Activated CD4-positive, alpha-beta T cell treated with anti-CD3 and anti-CD28 coated beads, Interleukin-2, amount 10 ng/mL, durations not matched to agents 7 days and 5 days (primary cell): ENCODE data around the gene WNT3. TPM values are rescaled to one million over a fixed set of nuclear protein-coding genes. Genes with fewer than 3 reads are reported as not detected.

Experiments
- CTCF ChIA-PET: fragments of 350-600 bp; sonication (Branson Sonifier 250); formaldehyde crosslinking; loops from one replicate; lab custom pipeline; 2021; ENCODE audit warnings: antibody characterized with exemption; lab: Charles Lee
- POLR2A ChIA-PET: fragments of 350-600 bp; sonication (Branson Sonifier 250); formaldehyde crosslinking; loops from one replicate; lab custom pipeline; 2021; ENCODE audit warnings: antibody characterized with exemption; lab: Charles Lee
- DNase-seq: peaks from one replicate; pipeline ENCODE4 v3.0.0-alpha.2; 2020
- H3K27ac Mint-ChIP-seq: one replicate; pipeline ENCODE4 v1.8.0; 2021; ENCODE audit warnings: mild to moderate bottlenecking, moderate library complexity, mixed read lengths
- H3K27me3 Mint-ChIP-seq: one replicate; pipeline ENCODE4 v1.8.0; 2021; ENCODE audit warnings: mixed read lengths
- H3K36me3 Mint-ChIP-seq: one replicate; pipeline ENCODE4 v1.8.0; 2021; ENCODE audit warnings: low read depth, mixed read lengths
- H3K4me1 Mint-ChIP-seq: one replicate; pipeline ENCODE4 v1.8.0; 2021; ENCODE audit warnings: mixed read lengths
- H3K4me3 Mint-ChIP-seq: one replicate; pipeline ENCODE4 v1.8.0; 2021; ENCODE audit warnings: mild to moderate bottlenecking, moderate library complexity, mixed read lengths
- H3K9me3 Mint-ChIP-seq: one replicate; pipeline ENCODE4 v1.8.0; 2021; ENCODE audit warnings: mixed read lengths
- total RNA-seq, 2 experiments: library from RNA; stranded (reverse); gene quantifications; one replicate each; pipeline ENCODE4 v1.2.3, GENCODE V29; 2021

The WNT3 gene
- total RNA-seq, 2 experiments from 2014 or later = not detected

DNA sequence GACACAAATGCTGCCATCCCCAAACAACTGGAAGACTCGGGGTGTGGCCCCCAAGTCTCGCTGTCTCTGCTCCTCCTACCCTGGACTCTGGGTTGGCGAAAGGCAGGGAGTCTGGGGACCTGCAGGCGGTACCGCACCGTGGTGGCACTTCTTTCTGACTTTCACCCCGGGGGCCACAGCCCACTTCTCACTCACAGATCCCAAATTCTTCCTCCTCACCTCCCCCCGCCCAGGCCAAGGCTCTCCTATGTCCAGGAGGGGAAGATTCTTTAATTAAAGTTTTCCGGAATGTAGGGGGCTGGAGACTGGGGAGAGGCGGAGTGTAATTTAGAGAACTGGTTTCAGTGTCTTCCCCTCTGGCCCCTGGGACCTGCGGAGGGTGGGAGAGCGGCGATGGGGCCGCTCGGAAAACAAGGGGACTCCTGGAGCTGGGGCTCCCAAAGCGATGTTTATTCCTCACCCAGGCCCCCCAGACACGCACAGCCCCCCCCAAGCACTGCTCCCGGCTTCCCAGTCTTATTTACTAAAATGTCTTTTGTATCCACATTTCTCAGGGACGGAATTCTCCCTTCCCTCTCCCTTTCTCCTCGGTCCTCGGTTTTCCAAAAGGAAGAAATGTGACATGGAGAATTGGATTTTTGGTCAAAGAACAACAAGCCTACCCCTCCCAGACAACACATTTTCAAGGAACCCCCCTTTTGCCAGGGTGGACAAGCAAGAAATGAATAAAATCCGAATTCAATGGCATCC lies 1.2 kb downstream of the WNT3 start:
- ChIA-PET CTCF (no interaction called here), POLR2A (no interaction called here)
- peaks cover 84% of the 10 kb centered on the region for H3K27me3 Mint-ChIP-seq
- H3K4me3 Mint-ChIP-seq = peak overlapping the region; percentile 26
- no peak overlapping the region for H3K27ac Mint-ChIP-seq
- H3K4me1 Mint-ChIP-seq = peaks cover 16% of the 10 kb centered on the region
- H3K9me3 Mint-ChIP-seq = no peaks in the 10 kb centered on the region
- no peaks in the 10 kb centered on the region for H3K36me3 Mint-ChIP-seq
- no peak for DNase-seq

DNA sequence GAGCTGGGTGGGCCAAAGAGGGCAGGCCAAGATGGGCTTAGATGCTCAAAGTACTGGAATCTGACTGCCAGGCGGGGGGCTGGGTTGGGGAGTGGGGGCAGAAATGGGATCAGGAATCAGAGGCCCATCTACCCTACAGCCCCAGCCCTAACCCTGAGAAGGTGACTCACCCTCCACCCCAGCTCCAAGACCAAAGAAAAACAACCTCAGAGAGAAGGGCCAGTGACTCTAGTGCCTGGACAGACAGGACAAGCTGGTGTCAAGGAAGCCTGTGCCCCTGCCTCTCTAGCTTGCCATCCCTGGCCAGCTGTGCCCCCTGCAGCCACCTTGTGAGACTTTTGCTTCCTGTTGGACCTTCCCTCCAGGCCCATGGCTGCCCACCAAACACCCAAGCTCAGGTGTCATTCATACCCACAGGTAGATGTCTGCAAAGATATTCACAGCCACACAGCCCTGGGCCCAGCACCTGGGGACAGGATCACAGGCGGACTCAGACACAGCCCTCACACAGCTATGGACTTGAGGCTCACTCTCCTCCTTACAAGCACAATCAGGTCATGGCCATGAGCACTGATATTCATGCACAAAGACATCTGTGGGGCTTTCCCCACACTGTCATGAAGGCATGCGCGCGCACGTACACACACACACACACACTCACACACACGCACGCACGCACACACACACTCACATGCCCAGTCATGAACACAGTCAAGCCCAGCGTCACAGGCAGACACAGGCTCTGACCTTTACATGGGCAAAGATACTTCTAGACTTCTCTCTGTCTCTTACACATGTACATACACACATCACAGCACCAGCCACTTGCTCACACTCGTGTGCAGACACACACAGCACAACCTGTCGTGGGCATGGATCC lies 2.8 kb downstream of the WNT3 start:
- Mint-ChIP-seq H3K27me3 (peaks cover 68% of the 10 kb centered on the region), H3K36me3 (no peaks in the 10 kb centered on the region), H3K9me3 (no peaks in the 10 kb centered on the region), H3K4me1 (peaks cover 14% of the 10 kb centered on the region), H3K4me3 (no peak overlapping the region), H3K27ac (no peak overlapping the region)
- POLR2A ChIA-PET = no interaction called here
- no peak for DNase-seq
- CTCF ChIA-PET = interaction anchor here (0.6 to 1.5 kb wide), 4 partner anchors 10 to 467 kb away, joined by 3 to 5 read pairs (median 4); no protein-coding TSS in a partner anchor

DNA sequence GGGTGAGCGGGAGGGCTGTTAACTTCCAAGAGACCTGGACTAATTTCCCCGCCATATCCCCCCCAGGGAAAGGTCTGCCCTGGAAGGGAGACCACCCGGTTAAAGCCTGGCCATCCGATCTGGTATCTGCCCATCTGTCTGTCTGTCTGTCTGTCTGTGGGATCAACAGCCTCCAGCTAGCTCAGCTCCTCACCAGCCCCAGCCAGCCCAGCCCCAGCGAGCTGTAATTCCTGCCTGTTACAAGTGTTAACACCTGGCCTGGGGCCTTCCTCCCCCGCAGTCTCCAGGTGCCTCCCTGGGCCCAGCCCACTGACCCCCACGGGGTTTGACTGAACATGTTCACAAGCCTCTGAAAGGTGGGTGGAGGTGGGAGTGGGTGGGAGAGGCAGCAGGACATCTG lies 4.0 kb downstream of the WNT3 start:
- Mint-ChIP-seq H3K27me3 (peaks cover 57% of the 10 kb centered on the region), H3K4me3 (no peak overlapping the region)

DNA sequence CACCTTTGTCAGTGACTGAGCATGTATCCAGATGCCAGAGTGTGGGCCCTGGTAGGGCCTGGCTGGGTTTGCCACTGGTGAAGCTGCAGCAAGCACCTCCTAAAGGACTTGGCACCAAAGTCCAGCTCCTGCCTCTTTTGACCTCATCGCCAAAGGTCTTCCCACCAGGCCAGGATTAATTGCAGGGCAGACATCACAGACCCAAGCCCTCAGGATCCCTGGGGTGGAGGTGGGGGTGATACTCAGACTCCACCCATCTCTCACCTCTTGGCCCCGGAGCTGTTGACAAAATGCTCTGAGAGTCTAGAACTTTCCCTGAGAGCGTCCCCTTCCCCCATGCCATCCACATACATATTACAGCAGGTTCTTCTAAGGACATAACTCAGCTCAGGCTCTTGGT lies 4.6 kb downstream of the WNT3 start:
- CTCF ChIA-PET = no interaction called here
- POLR2A ChIA-PET = no interaction called here
- DNase-seq = no peak
- no peak overlapping the region for H3K4me3 Mint-ChIP-seq
- H3K4me1 Mint-ChIP-seq = peaks cover 9% of the 10 kb centered on the region
- peaks cover 53% of the 10 kb centered on the region for H3K27me3 Mint-ChIP-seq
- H3K36me3 Mint-ChIP-seq = no peaks in the 10 kb centered on the region
- H3K27ac Mint-ChIP-seq = no peak overlapping the region
- H3K9me3 Mint-ChIP-seq = no peaks in the 10 kb centered on the region

More for the DNA sequence above, 4.0 kb downstream of the WNT3 start:
- peaks cover 11% of the 10 kb centered on the region for H3K4me1 Mint-ChIP-seq
- ChIA-PET POLR2A (no interaction called here), CTCF (interaction anchor here (1.5 kb wide), 2 partner anchors 14 to 16 kb away, joined by 4 to 5 read pairs; no protein-coding TSS in a partner anchor)
- DNase-seq = no peak
- no peaks in the 10 kb centered on the region for H3K9me3 Mint-ChIP-seq
- no peak overlapping the region for H3K27ac Mint-ChIP-seq
- H3K36me3 Mint-ChIP-seq = no peaks in the 10 kb centered on the region

- H3K36me3 Mint-ChIP-seq = no peaks in the 10 kb centered on the region
- ChIA-PET CTCF (interaction anchor here (1.2 kb wide), 1 partner anchor 29 kb away, joined by 4 read pairs; no protein-coding TSS in a partner anchor), POLR2A (no interaction called here)
- no peak overlapping the region for H3K4me3 Mint-ChIP-seq
- no peak for DNase-seq
- H3K9me3 Mint-ChIP-seq = no peaks in the 10 kb centered on the region
- H3K27me3 Mint-ChIP-seq = peaks cover 46% of the 10 kb centered on the region
- no peak overlapping the region for H3K27ac Mint-ChIP-seq
- H3K4me1 Mint-ChIP-seq = peaks cover 3% of the 10 kb centered on the region
These were observed 5.7 kb downstream of the WNT3 start for GRCh38 chr17:46812624-46813318.

GRCh38 chr17:46811978-46812583 lies 6.4 kb downstream of the WNT3 start:
- no peaks in the 10 kb centered on the region for H3K36me3 Mint-ChIP-seq
- CTCF ChIA-PET = interaction anchor here (1.2 kb wide), 1 partner anchor 30 kb away, joined by 4 read pairs; no protein-coding TSS in a partner anchor
- POLR2A ChIA-PET = no interaction called here
- H3K9me3 Mint-ChIP-seq = no peaks in the 10 kb centered on the region
- no peak overlapping the region for H3K27ac Mint-ChIP-seq
- no peak for DNase-seq
- H3K27me3 Mint-ChIP-seq = peaks cover 39% of the 10 kb centered on the region
- no peaks in the 10 kb centered on the region for H3K4me1 Mint-ChIP-seq
- H3K4me3 Mint-ChIP-seq = no peak overlapping the region

DNA sequence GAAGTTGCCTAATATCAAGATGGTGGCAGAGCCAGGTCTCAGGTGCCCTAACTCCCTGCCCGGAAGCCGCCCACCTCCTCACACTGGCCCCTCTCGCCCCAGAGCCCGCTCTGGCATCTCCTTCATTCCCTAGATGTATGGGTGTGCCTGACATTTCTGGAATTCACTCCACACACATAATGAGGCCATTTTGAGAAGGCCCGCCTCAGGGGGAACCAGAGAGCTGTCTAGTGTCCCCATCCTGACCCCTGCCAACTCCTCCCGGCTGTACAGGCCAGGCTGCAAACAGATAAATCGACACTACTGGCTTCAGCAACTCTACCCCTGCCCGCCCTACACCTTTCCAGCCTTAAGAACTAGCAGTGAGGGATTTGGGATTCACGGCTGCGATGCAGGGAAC lies 7.7 kb downstream of the WNT3 start:
- no peak overlapping the region for H3K27ac Mint-ChIP-seq
- no peak for DNase-seq
- ChIA-PET CTCF (no interaction called here), POLR2A (no interaction called here)
- peaks cover 26% of the 10 kb centered on the region for H3K27me3 Mint-ChIP-seq
- H3K4me1 Mint-ChIP-seq = no peaks in the 10 kb centered on the region
- no peaks in the 10 kb centered on the region for H3K36me3 Mint-ChIP-seq
- H3K9me3 Mint-ChIP-seq = no peaks in the 10 kb centered on the region
- H3K4me3 Mint-ChIP-seq = no peak overlapping the region

DNA sequence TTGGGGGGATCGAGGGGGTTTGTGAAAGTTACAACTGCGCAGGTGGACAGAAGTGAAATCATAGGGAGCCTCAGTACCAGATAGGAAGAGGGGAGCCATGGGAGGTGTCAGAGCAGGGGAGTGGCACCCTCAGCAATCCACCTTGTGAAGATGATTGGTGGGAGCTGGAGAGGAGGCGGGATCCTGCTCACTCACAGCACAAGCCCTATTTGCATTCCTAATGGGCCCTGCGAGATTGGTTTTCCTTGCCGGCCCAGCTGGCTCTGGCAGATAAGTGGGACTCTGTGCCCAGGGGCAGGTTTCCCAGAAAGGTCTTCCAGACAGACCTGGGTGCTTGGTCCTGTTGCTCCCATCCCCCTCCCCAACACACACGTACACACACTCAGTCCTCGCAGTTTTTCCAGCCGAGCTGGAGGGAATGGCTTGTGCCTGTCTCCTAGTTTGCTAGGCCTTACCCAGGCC lies 9.4 kb downstream of the WNT3 start:
- no peak for DNase-seq
- H3K4me1 Mint-ChIP-seq = no peaks in the 10 kb centered on the region
- H3K9me3 Mint-ChIP-seq = peaks cover 2% of the 10 kb centered on the region
- no peaks in the 10 kb centered on the region for H3K36me3 Mint-ChIP-seq
- ChIA-PET POLR2A (no interaction called here), CTCF (no interaction called here)
- H3K27me3 Mint-ChIP-seq = peaks cover 19% of the 10 kb centered on the region
- H3K4me3 Mint-ChIP-seq = no peak overlapping the region
- H3K27ac Mint-ChIP-seq = no peak overlapping the region

- peaks cover 2% of the 10 kb centered on the region for H3K9me3 Mint-ChIP-seq
- ChIA-PET CTCF (interaction anchor here (0.6 to 1.2 kb wide), 2 partner anchors 9 to 30 kb away, joined by 3 read pairs; no protein-coding TSS in a partner anchor), POLR2A (no interaction called here)
- peaks cover 2% of the 10 kb centered on the region for H3K27me3 Mint-ChIP-seq
- no peak for DNase-seq
- no peaks in the 10 kb centered on the region for H3K4me1 Mint-ChIP-seq
- H3K4me3 Mint-ChIP-seq = no peak overlapping the region
- H3K36me3 Mint-ChIP-seq = no peaks in the 10 kb centered on the region
- no peak overlapping the region for H3K27ac Mint-ChIP-seq
These were observed 12.7 kb downstream of the WNT3 start for GRCh38 chr17:46805771-46806170.

- POLR2A ChIA-PET = no interaction called here
- Mint-ChIP-seq H3K9me3 (peaks cover 2% of the 10 kb centered on the region), H3K4me1 (no peaks in the 10 kb centered on the region), H3K36me3 (no peaks in the 10 kb centered on the region), H3K27me3 (peaks cover 2% of the 10 kb centered on the region), H3K4me3 (no peak overlapping the region), H3K27ac (no peak overlapping the region)
- no peak for DNase-seq
- CTCF ChIA-PET = no interaction called here
These were observed 14.9 kb downstream of the WNT3 start for GRCh38 chr17:46803544-46803943.

DNA sequence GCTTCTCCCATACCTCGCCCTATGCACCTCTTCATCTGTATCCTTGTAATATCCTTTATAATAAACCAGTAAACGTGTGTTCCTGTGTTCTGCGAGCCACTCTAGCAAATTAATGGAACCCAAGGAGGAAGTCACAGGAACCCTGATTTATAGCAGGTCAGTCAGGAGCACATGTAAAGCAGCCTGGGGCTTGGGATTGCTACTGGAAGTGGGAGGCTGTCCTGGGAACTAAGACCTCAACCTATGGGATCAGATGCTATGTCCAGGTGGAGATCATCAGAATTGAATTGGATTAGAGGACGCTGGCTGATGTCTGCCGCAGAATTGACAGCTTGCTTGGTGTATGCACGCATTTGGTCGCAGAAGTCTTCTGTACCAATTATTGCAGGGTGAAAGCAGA lies 15.7 kb downstream of the WNT3 start:
- CTCF ChIA-PET = no interaction called here
- no peak overlapping the region for H3K27ac Mint-ChIP-seq
- POLR2A ChIA-PET = no interaction called here
- no peak for DNase-seq
- H3K36me3 Mint-ChIP-seq = no peaks in the 10 kb centered on the region
- H3K9me3 Mint-ChIP-seq = peaks cover 2% of the 10 kb centered on the region
- H3K4me1 Mint-ChIP-seq = no peaks in the 10 kb centered on the region
- peaks cover 2% of the 10 kb centered on the region for H3K27me3 Mint-ChIP-seq
- H3K4me3 Mint-ChIP-seq = no peak overlapping the region

DNA sequence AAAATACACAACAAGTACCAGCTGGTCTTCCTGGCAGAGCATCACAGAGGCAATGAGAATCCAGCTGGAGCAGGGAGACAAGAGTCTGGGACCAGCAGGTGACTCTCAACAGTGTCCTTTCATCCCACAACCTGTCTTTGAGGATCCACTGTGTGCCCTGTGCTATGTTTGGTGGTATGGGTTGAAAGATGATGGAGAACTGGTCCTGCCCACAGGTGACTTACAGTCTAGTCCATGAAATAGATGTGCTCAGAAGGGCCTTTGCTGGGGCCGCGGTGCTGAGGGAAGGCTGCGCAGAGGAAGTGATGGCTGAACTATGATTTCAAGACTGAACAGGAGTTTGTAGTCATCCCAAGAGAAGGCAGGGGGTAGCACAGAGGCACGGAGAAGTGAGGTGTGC lies 17.9 kb downstream of the WNT3 start:
- no peak overlapping the region for H3K4me3 Mint-ChIP-seq
- DNase-seq = no peak
- ChIA-PET CTCF (no interaction called here), POLR2A (no interaction called here)
- peaks cover 2% of the 10 kb centered on the region for H3K9me3 Mint-ChIP-seq
- no peaks in the 10 kb centered on the region for H3K4me1 Mint-ChIP-seq
- H3K27me3 Mint-ChIP-seq = peaks cover 2% of the 10 kb centered on the region
- H3K27ac Mint-ChIP-seq = no peak overlapping the region
- H3K36me3 Mint-ChIP-seq = no peaks in the 10 kb centered on the region
